Naive thymus-derived CD4-positive, alpha-beta T cell (primary cell): Measurements from ENCODE around the gene GFRAL. TPM values are rescaled to one million over a fixed set of nuclear protein-coding genes. Genes with fewer than 3 reads are reported as not detected.

Experiments
- ATAC-seq: fragments of 150-1000 bp; cut with Tn5 transposase; 2 replicates; pipeline ENCODE4 v1.10.0; 2021; ENCODE audit warnings: mild to moderate bottlenecking, moderate library complexity
- CTCF ChIA-PET: fragments of 350-600 bp; sonication (Branson Sonifier 250); formaldehyde crosslinking; loops from one replicate; lab custom pipeline; 2021; ENCODE audit warnings: antibody characterized with exemption; lab: Charles Lee
- POLR2A ChIA-PET: fragments of 350-600 bp; sonication (Branson Sonifier 250); formaldehyde crosslinking; loops from one replicate; lab custom pipeline; 2021; ENCODE audit warnings: antibody characterized with exemption, inconsistent platforms; lab: Charles Lee
- DNase-seq, 9 donors: peaks; one replicate each; pipeline versions ENCODE4 v3.0.0 to v3.0.0-alpha.2; 2020 to 2022; ENCODE audit warnings: mixed read lengths in 1 of 9
- H3K27ac ChIP-seq: one replicate; pipeline ENCODE4 v1.7.0; 2013; ENCODE audit warnings: mild to moderate bottlenecking, low read depth, low read length, moderate library complexity
- H3K27me3 ChIP-seq, 2 donors: one replicate each; pipeline ENCODE4 v1.7.0; 2013; ENCODE audit warnings: low read length in 2 of 2, mild to moderate bottlenecking in 2 of 2, moderate library complexity in 2 of 2; ENCODE audit not compliant: control insufficient read depth in 2 of 2, insufficient read depth in 2 of 2
- H3K36me3 ChIP-seq, 3 experiments: 1 replicate in 2 of 3; 2 replicates in 1 of 3; pipeline ENCODE4 v1.7.0; 2013; ENCODE audit warnings: low read length in 3 of 3, mild to moderate bottlenecking in 3 of 3, moderate library complexity in 1 of 3; ENCODE audit not compliant: insufficient read depth in 3 of 3, control insufficient read depth in 2 of 3
- H3K4me1 ChIP-seq, 2 donors: one replicate each; pipeline ENCODE4 v1.7.0; 2013; ENCODE audit warnings: low read length in 2 of 2, mild to moderate bottlenecking in 2 of 2, moderate library complexity in 1 of 2; ENCODE audit not compliant: control insufficient read depth in 2 of 2, insufficient read depth in 2 of 2
- H3K4me3 ChIP-seq: 2 replicates; pipeline ENCODE4 v1.7.0; 2013; ENCODE audit warnings: mild to moderate bottlenecking, low read length
- H3K9me3 ChIP-seq, 3 experiments: 1 replicate in 2 of 3; 2 replicates in 1 of 3; pipeline ENCODE4 v1.7.0; 2013; ENCODE audit warnings: low read length in 3 of 3; ENCODE audit not compliant: control insufficient read depth in 2 of 3
- H3K27ac Mint-ChIP-seq, 9 donors: one replicate each; pipeline ENCODE4 v1.8.0; 2020 to 2022; ENCODE audit warnings: mixed read lengths in 9 of 9, mild to moderate bottlenecking in 8 of 9, moderate library complexity in 5 of 9, inconsistent platforms in 2 of 9
- H3K27me3 Mint-ChIP-seq, 5 donors: one replicate each; pipeline ENCODE4 v1.8.0; 2021 to 2022; ENCODE audit warnings: mixed read lengths in 5 of 5, mild to moderate bottlenecking in 1 of 5
- H3K36me3 Mint-ChIP-seq, 5 donors: one replicate each; pipeline ENCODE4 v1.8.0; 2020 to 2022; ENCODE audit warnings: mixed read lengths in 5 of 5, mild to moderate bottlenecking in 3 of 5, inconsistent platforms in 1 of 5
- H3K4me1 Mint-ChIP-seq, 7 donors: one replicate each; pipeline ENCODE4 v1.8.0; 2020 to 2022; ENCODE audit warnings: mixed read lengths in 7 of 7, mild to moderate bottlenecking in 3 of 7, inconsistent platforms in 1 of 7
- H3K4me3 Mint-ChIP-seq, 10 donors: one replicate each; pipeline ENCODE4 v1.8.0; 2020 to 2022; ENCODE audit warnings: mild to moderate bottlenecking in 10 of 10, mixed read lengths in 10 of 10, moderate library complexity in 6 of 10, inconsistent platforms in 2 of 10
- H3K9me3 Mint-ChIP-seq, 11 donors: one replicate each; pipeline ENCODE4 v1.8.0; 2020 to 2022; ENCODE audit warnings: mixed read lengths in 11 of 11, mild to moderate bottlenecking in 4 of 11, inconsistent platforms in 1 of 11, moderate library complexity in 1 of 11
- intact Hi-C, 2 donors: fragments of 100-400 bp; cut with micrococcal nuclease; formaldehyde crosslinking; loops; one replicate each; pipeline ENCODE4 v1.15.1; 2023
- polyA plus RNA-seq, 2 donors: library from polyadenylated mRNA; unstranded; fragments of 300-500 nt; fragmentation: Illumina TruSeq; gene quantifications; one replicate each; pipeline ENCODE4 v1.2.3, GENCODE V29; 2021
- total RNA-seq, 6 experiments: library from RNA in 5 of 6; stranded (reverse) in 5 of 6; gene quantifications; 1 replicate in 5 of 6; 2 replicates in 1 of 6; pipeline ENCODE4 v1.2.3 and lab custom pipeline; 2021 to 2026

Gene GFRAL
- not detected for total RNA-seq
- polyA plus RNA-seq, result not detected
- not detected for total RNA-seq (lab: John Stamatoyannopoulos, UW)

GRCh38 chr6:55327169-55327568 is at the start of gene GFRAL:
TSS of gene GFRAL (plus strand) at chr6:55327469. CDS start at chr6:55327555, 86 bp downstream.
- no peaks in the 10 kb centered on the region for H3K36me3 Mint-ChIP-seq

GRCh38 chr6:55277646-55278045 is 49.6 kb upstream of the GFRAL start:
- no peak overlapping the region for H3K27ac ChIP-seq
- no peaks in the 10 kb centered on the region for H3K4me1 Mint-ChIP-seq
- DNase-seq (no peak), ATAC-seq (no peak)
- CTCF ChIA-PET, result no interaction called here
- intact Hi-C loops, result loop anchor here in 1 of 2 donors (5.0 kb wide), 1 partner anchor 610 kb away; no protein-coding TSS in a partner anchor
- no peak overlapping the region for H3K4me3 Mint-ChIP-seq
- no peaks in the 10 kb centered on the region for H3K27me3 ChIP-seq
- H3K27me3 Mint-ChIP-seq, result no peaks in the 10 kb centered on the region
- no peak overlapping the region for H3K4me3 ChIP-seq
- no peaks in the 10 kb centered on the region for H3K36me3 ChIP-seq
- no peak overlapping the region for H3K27ac Mint-ChIP-seq
- peaks cover 0 to 1% (median 0%) of the 10 kb centered on the region in 11 donors for H3K9me3 Mint-ChIP-seq
- H3K36me3 Mint-ChIP-seq, result no peaks in the 10 kb centered on the region
- no peaks in the 10 kb centered on the region for H3K4me1 ChIP-seq
- no peaks in the 10 kb centered on the region for H3K9me3 ChIP-seq
- POLR2A ChIA-PET, result no interaction called here

More at GRCh38 chr6:55327169-55327568, at the start of gene GFRAL:
- intact Hi-C loops, result no loop called here
- H3K9me3 ChIP-seq, result no peaks in the 10 kb centered on the region
- CTCF ChIA-PET, result no interaction called here
- Mint-ChIP-seq H3K27me3 (no peaks in the 10 kb centered on the region), H3K27ac (no peak within 1 kb of the TSS), H3K4me1 (no peaks in the 10 kb centered on the region), H3K4me3 (no peak within 1 kb of the TSS), H3K9me3 (peaks cover 0 to 11% (median 2%) of the 10 kb centered on the region in 11 donors)
- DNase-seq (no peak), ATAC-seq (no peak)
- no peaks in the 10 kb centered on the region for H3K4me1 ChIP-seq
- no peak within 1 kb of the TSS for H3K27ac ChIP-seq
- H3K36me3 ChIP-seq, result no peaks in the 10 kb centered on the region
- H3K4me3 ChIP-seq, result no peak within 1 kb of the TSS
- no peaks in the 10 kb centered on the region for H3K27me3 ChIP-seq
- POLR2A ChIA-PET, result no interaction called here

DNA sequence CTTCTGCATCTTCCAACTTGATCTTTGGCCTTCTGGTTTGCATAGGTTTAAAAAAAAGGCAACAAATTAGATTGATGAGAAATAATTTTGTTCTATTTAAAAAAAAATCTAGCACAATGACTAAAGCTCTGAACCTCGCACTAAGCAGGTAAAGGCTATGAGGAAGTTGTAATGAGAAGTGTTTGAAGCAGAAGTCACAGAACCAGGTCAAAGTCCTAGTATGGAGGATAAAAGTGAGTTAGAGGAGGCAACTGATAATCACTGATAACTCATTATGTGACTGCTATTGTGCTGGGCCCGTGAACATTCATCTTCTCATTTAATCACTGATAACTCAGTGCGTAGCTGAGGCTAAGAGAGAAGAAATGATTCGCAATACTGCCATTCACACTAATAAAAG is 46.1 kb upstream of the GFRAL start:
- no peaks in the 10 kb centered on the region for H3K4me1 ChIP-seq
- DNase-seq, result no peak
- no peaks in the 10 kb centered on the region for H3K27me3 ChIP-seq
- Mint-ChIP-seq H3K4me1 (no peaks in the 10 kb centered on the region), H3K27me3 (no peaks in the 10 kb centered on the region), H3K9me3 (peaks cover 0 to 2% (median 0%) of the 10 kb centered on the region in 11 donors), H3K4me3 (no peak overlapping the region), H3K27ac (no peak overlapping the region), H3K36me3 (no peaks in the 10 kb centered on the region)
- no peak overlapping the region for H3K27ac ChIP-seq
- intact Hi-C loops, result no loop called here
- H3K9me3 ChIP-seq, result no peaks in the 10 kb centered on the region
- H3K36me3 ChIP-seq, result no peaks in the 10 kb centered on the region
- no peak overlapping the region for H3K4me3 ChIP-seq
- ATAC-seq, result no peak
- POLR2A ChIA-PET, result no interaction called here
- CTCF ChIA-PET, result no interaction called here

- no peaks in the 10 kb centered on the region for H3K36me3 ChIP-seq
- no peak for DNase-seq
- no peak overlapping the region for H3K27ac Mint-ChIP-seq
- ChIA-PET CTCF (no interaction called here), POLR2A (no interaction called here)
- ATAC-seq, result no peak
- no peaks in the 10 kb centered on the region for H3K36me3 Mint-ChIP-seq
- no peak overlapping the region for H3K4me3 Mint-ChIP-seq
- intact Hi-C loops, result no loop called here
- H3K4me1 ChIP-seq, result no peaks in the 10 kb centered on the region
- H3K4me1 Mint-ChIP-seq, result no peaks in the 10 kb centered on the region
- H3K27ac ChIP-seq, result no peak overlapping the region
- peaks cover 0 to 2% (median 0%) of the 10 kb centered on the region in 11 donors for H3K9me3 Mint-ChIP-seq
- H3K27me3 ChIP-seq, result no peaks in the 10 kb centered on the region
- H3K9me3 ChIP-seq, result no peaks in the 10 kb centered on the region
- no peak overlapping the region for H3K4me3 ChIP-seq
- no peaks in the 10 kb centered on the region for H3K27me3 Mint-ChIP-seq
Observed at GRCh38 chr6:55282115-55282514, 45.2 kb upstream of the GFRAL start.

DNA sequence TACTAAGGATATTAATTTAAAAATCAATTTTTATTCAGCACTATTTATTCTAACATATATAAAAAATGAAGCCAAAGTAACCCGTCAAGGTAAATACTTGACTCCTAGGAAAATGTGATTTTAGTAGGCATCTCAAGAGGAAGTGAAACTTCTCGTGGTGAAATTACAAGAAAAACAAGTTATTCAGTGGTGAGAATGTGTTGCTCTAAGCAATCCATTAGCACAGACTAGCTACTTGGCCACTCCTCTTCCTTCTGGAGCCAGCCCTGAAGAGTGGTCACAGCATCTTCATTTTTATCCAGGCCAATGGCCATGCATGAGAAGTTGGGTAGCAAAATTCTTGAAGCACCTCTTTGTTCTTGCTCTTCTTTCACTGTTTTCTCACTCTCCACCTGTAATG is 40.4 kb upstream of the GFRAL start:
- Mint-ChIP-seq H3K27ac (no peak overlapping the region), H3K27me3 (no peaks in the 10 kb centered on the region), H3K36me3 (no peaks in the 10 kb centered on the region), H3K4me3 (no peak overlapping the region), H3K9me3 (peaks cover 0 to 8% (median 2%) of the 10 kb centered on the region in 11 donors), H3K4me1 (no peaks in the 10 kb centered on the region)
- no peak overlapping the region for H3K4me3 ChIP-seq
- H3K27me3 ChIP-seq, result no peaks in the 10 kb centered on the region
- intact Hi-C loops, result no loop called here
- H3K36me3 ChIP-seq, result no peaks in the 10 kb centered on the region
- H3K27ac ChIP-seq, result no peak overlapping the region
- no peaks in the 10 kb centered on the region for H3K4me1 ChIP-seq
- no peak for ATAC-seq
- H3K9me3 ChIP-seq, result no peaks in the 10 kb centered on the region
- ChIA-PET CTCF (no interaction called here), POLR2A (no interaction called here)
- DNase-seq, result no peak

GRCh38 chr6:55290736-55291135 is 36.5 kb upstream of the GFRAL start:
- Mint-ChIP-seq H3K27me3 (no peaks in the 10 kb centered on the region), H3K9me3 (peaks cover 0 to 9% (median 4%) of the 10 kb centered on the region in 11 donors), H3K27ac (no peak overlapping the region), H3K36me3 (no peaks in the 10 kb centered on the region), H3K4me3 (no peak overlapping the region), H3K4me1 (no peaks in the 10 kb centered on the region)
- no peaks in the 10 kb centered on the region for H3K9me3 ChIP-seq
- no peaks in the 10 kb centered on the region for H3K27me3 ChIP-seq
- ChIA-PET CTCF (no interaction called here), POLR2A (no interaction called here)
- H3K4me1 ChIP-seq, result no peaks in the 10 kb centered on the region
- H3K4me3 ChIP-seq, result no peak overlapping the region
- no peaks in the 10 kb centered on the region for H3K36me3 ChIP-seq
- ATAC-seq (no peak), DNase-seq (no peak)
- no peak overlapping the region for H3K27ac ChIP-seq
- intact Hi-C loops, result no loop called here

DNA sequence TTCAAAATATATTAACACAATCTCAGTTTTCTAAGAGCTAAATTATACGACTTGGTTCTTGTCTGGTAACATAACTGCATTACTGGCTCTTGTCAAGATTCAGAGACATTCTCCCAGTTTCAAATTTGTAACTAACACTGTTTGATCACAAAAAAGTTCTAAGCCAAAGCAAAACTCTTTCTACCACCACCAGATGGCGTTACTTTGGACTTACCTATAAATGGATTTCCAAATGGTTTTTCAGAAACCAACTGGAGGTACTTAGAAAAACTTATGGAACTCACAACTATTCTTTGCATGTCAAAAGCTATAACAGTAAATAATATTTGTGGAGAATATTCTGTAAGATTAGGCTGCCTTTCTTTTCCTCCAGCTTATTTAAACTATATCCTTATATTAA is 34.2 kb upstream of the GFRAL start:
- no peaks in the 10 kb centered on the region for H3K36me3 Mint-ChIP-seq
- no peak overlapping the region for H3K27ac Mint-ChIP-seq
- DNase-seq (no peak), ATAC-seq (no peak)
- no peak overlapping the region for H3K4me3 ChIP-seq
- no peaks in the 10 kb centered on the region for H3K27me3 ChIP-seq
- H3K4me3 Mint-ChIP-seq, result no peak overlapping the region
- intact Hi-C loops, result no loop called here
- ChIA-PET CTCF (no interaction called here), POLR2A (no interaction called here)
- no peak overlapping the region for H3K27ac ChIP-seq
- no peaks in the 10 kb centered on the region for H3K36me3 ChIP-seq
- no peaks in the 10 kb centered on the region for H3K4me1 ChIP-seq
- H3K9me3 Mint-ChIP-seq, result peaks cover 2 to 13% (median 5%) of the 10 kb centered on the region in 11 donors
- no peaks in the 10 kb centered on the region for H3K4me1 Mint-ChIP-seq
- no peaks in the 10 kb centered on the region for H3K27me3 Mint-ChIP-seq
- H3K9me3 ChIP-seq, result no peaks in the 10 kb centered on the region
